Measurements from ENCODE around the gene KCNMB2. TPM values are rescaled to one million over a fixed set of nuclear protein-coding genes. Genes with fewer than 3 reads are reported as not detected.

KCNMB2 gene
- total RNA-seq, 2 experiments from 2014 or later: not detected

- no peaks in the 10 kb centered on the region for H3K36me3 Mint-ChIP-seq (ENCODE audit: low read depth)
- no peak for DNase-seq
- no peak overlapping the region for H3K27ac Mint-ChIP-seq
- peaks cover 10% of the 10 kb centered on the region for H3K9me3 Mint-ChIP-seq
- no peak overlapping the region for H3K4me3 Mint-ChIP-seq
- intact Hi-C loops (cut with micrococcal nuclease): no loop called here
- H3K4me1 Mint-ChIP-seq (ENCODE audit: low read depth): peaks cover 7% of the 10 kb centered on the region
- CTCF ChIA-PET: no interaction called here
- no peaks in the 10 kb centered on the region for H3K27me3 Mint-ChIP-seq (ENCODE audit: low read depth)
Observed at GRCh38 chr3:178768072-178768864, 232.0 kb downstream of the KCNMB2 start.

GRCh38 chr3:178771511-178771910, 235.3 kb downstream of the KCNMB2 start:
- DNase-seq: no peak
- Mint-ChIP-seq H3K27ac (no peak overlapping the region), H3K27me3 (ENCODE audit: low read depth) (no peaks in the 10 kb centered on the region), H3K9me3 (peaks cover 10% of the 10 kb centered on the region), H3K36me3 (ENCODE audit: low read depth) (no peaks in the 10 kb centered on the region), H3K4me1 (ENCODE audit: low read depth) (peaks cover 11% of the 10 kb centered on the region), H3K4me3 (no peak overlapping the region)
- CTCF ChIA-PET: no interaction called here
- intact Hi-C loops (cut with micrococcal nuclease): no loop called here

GRCh38 chr3:178772746-178773145, 236.5 kb downstream of the KCNMB2 start:
- CTCF ChIA-PET: no interaction called here

DNA sequence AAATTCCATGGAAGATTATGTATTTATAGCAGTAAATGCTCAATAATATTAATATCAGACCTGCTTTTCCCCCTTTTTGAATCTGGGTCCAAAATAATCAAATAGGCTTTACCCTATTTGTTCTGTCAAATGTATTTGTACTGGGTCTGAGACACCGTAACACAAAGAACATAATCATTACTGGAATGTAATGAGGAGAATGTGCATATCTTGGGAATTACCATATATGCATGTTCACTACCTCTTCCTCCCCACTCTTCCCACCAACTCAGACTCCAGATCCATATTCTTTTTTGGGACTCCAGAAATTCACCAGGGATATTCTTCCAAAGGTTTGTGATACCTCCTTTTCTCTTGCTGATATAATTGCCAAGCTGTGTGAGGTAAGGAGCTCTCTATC, 237.1 kb downstream of the KCNMB2 start:
- Mint-ChIP-seq H3K27ac (no peak overlapping the region), H3K36me3 (ENCODE audit: low read depth) (no peaks in the 10 kb centered on the region), H3K27me3 (ENCODE audit: low read depth) (no peaks in the 10 kb centered on the region), H3K4me3 (no peak overlapping the region), H3K4me1 (ENCODE audit: low read depth) (peaks cover 15% of the 10 kb centered on the region), H3K9me3 (peaks cover 10% of the 10 kb centered on the region)
- CTCF ChIA-PET: no interaction called here
- intact Hi-C loops (cut with micrococcal nuclease): no loop called here
- no peak for DNase-seq

More at GRCh38 chr3:178772746-178773145, 236.5 kb downstream of the KCNMB2 start:
- H3K27ac Mint-ChIP-seq: no peak overlapping the region
- intact Hi-C loops (cut with micrococcal nuclease): no loop called here
- H3K9me3 Mint-ChIP-seq: peaks cover 10% of the 10 kb centered on the region
- no peak overlapping the region for H3K4me3 Mint-ChIP-seq
- no peak for DNase-seq
- H3K36me3 Mint-ChIP-seq (ENCODE audit: low read depth): no peaks in the 10 kb centered on the region
- H3K4me1 Mint-ChIP-seq (ENCODE audit: low read depth): peaks cover 15% of the 10 kb centered on the region
- H3K27me3 Mint-ChIP-seq (ENCODE audit: low read depth): no peaks in the 10 kb centered on the region

- CTCF ChIA-PET: no interaction called here
- no peaks in the 10 kb centered on the region for H3K9me3 Mint-ChIP-seq
- no peak overlapping the region for H3K4me3 Mint-ChIP-seq
- H3K36me3 Mint-ChIP-seq (ENCODE audit: low read depth): no peaks in the 10 kb centered on the region
- DNase-seq: peak; percentile 10
- no peaks in the 10 kb centered on the region for H3K27me3 Mint-ChIP-seq (ENCODE audit: low read depth)
- H3K4me1 Mint-ChIP-seq (ENCODE audit: low read depth): peaks cover 9% of the 10 kb centered on the region
- no peak overlapping the region for H3K27ac Mint-ChIP-seq
- intact Hi-C loops (cut with micrococcal nuclease): loop anchor here (2.0 kb wide), 1 partner anchor 173 kb away; no protein-coding TSS in a partner anchor
Observed at GRCh38 chr3:178777718-178778411, 241.6 kb downstream of the KCNMB2 start.

GRCh38 chr3:178778589-178778988, 242.4 kb downstream of the KCNMB2 start:
- Mint-ChIP-seq H3K36me3 (ENCODE audit: low read depth) (no peaks in the 10 kb centered on the region), H3K9me3 (no peaks in the 10 kb centered on the region), H3K4me3 (no peak overlapping the region), H3K4me1 (ENCODE audit: low read depth) (peaks cover 6% of the 10 kb centered on the region), H3K27ac (no peak overlapping the region), H3K27me3 (ENCODE audit: low read depth) (no peaks in the 10 kb centered on the region)
- DNase-seq: no peak
- CTCF ChIA-PET: no interaction called here
- intact Hi-C loops (cut with micrococcal nuclease): loop anchor here (2.0 kb wide), 1 partner anchor 172 kb away; no protein-coding TSS in a partner anchor

- no peak for DNase-seq
Observed at GRCh38 chr3:178785961-178786360, 249.7 kb downstream of the KCNMB2 start.

DNA sequence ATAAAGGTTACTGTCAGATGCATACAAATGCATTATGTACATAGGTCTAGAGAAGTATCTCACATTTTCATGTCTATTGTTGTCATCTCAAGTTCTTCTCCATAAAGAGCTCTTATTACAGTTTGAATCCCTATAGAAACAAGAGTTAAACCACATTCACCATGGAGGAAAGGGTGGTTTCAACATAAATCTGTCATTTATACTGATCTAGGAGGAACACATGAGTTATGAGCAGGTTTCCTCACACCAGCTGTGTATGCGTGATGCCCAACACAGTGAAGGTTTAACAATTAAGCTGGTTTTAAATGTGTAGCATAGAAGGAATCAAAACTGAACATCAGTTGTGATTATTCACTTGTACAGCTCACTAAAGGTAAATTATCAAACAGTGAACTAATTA, 251.7 kb downstream of the KCNMB2 start:
- Mint-ChIP-seq H3K9me3 (peaks cover 10% of the 10 kb centered on the region), H3K4me3 (no peak overlapping the region), H3K27ac (no peak overlapping the region), H3K36me3 (ENCODE audit: low read depth) (no peaks in the 10 kb centered on the region), H3K27me3 (ENCODE audit: low read depth) (no peaks in the 10 kb centered on the region), H3K4me1 (ENCODE audit: low read depth) (no peaks in the 10 kb centered on the region)
- intact Hi-C loops (cut with micrococcal nuclease): no loop called here
- CTCF ChIA-PET: no interaction called here
- DNase-seq: no peak

More at GRCh38 chr3:178785961-178786360, 249.7 kb downstream of the KCNMB2 start:
- H3K4me3 Mint-ChIP-seq: no peak overlapping the region
- CTCF ChIA-PET: interaction anchor here (0.6 kb wide), 1 partner anchor 24 kb away, joined by 4 read pairs; no protein-coding TSS in a partner anchor
- no peaks in the 10 kb centered on the region for H3K4me1 Mint-ChIP-seq (ENCODE audit: low read depth)
- H3K36me3 Mint-ChIP-seq (ENCODE audit: low read depth): no peaks in the 10 kb centered on the region
- no peaks in the 10 kb centered on the region for H3K27me3 Mint-ChIP-seq (ENCODE audit: low read depth)
- intact Hi-C loops (cut with micrococcal nuclease): no loop called here
- H3K9me3 Mint-ChIP-seq: peaks cover 5% of the 10 kb centered on the region
- no peak overlapping the region for H3K27ac Mint-ChIP-seq

- H3K4me1 Mint-ChIP-seq (ENCODE audit: low read depth): no peaks in the 10 kb centered on the region
- H3K4me3 Mint-ChIP-seq: no peak overlapping the region
- CTCF ChIA-PET: no interaction called here
- no peaks in the 10 kb centered on the region for H3K36me3 Mint-ChIP-seq (ENCODE audit: low read depth)
- H3K27ac Mint-ChIP-seq: no peak overlapping the region
- no peak for DNase-seq
- peaks cover 3% of the 10 kb centered on the region for H3K27me3 Mint-ChIP-seq (ENCODE audit: low read depth)
- peaks cover 13% of the 10 kb centered on the region for H3K9me3 Mint-ChIP-seq
- intact Hi-C loops (cut with micrococcal nuclease): no loop called here
Observed at GRCh38 chr3:178794711-178795110, 258.5 kb downstream of the KCNMB2 start.

DNA sequence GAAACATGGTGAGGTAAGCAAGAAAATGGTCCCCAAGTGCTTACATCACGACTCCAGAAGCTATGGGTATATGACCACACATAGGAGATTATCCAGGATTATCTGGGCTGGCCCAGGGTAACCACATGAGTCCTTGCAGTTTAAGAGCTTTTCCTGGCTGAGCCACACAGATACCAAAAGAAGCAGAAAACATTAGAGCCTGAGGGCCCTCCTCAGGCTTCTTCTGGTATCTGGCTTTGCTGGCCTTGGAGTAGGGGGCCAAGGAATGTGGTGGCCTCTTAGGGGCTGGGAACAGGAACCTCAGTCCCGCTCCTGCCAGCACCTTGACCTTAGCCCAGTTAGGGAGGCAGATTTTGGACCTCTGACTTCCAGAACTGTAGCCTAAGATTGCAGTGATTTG, 259.1 kb downstream of the KCNMB2 start:
- H3K4me3 Mint-ChIP-seq: no peak overlapping the region
- H3K27ac Mint-ChIP-seq: no peak overlapping the region
- H3K9me3 Mint-ChIP-seq: peaks cover 10% of the 10 kb centered on the region
- CTCF ChIA-PET: no interaction called here
- H3K36me3 Mint-ChIP-seq (ENCODE audit: low read depth): no peaks in the 10 kb centered on the region
- intact Hi-C loops (cut with micrococcal nuclease): no loop called here
- no peaks in the 10 kb centered on the region for H3K4me1 Mint-ChIP-seq (ENCODE audit: low read depth)
- no peak for DNase-seq
- H3K27me3 Mint-ChIP-seq (ENCODE audit: low read depth): peaks cover 3% of the 10 kb centered on the region

DNA sequence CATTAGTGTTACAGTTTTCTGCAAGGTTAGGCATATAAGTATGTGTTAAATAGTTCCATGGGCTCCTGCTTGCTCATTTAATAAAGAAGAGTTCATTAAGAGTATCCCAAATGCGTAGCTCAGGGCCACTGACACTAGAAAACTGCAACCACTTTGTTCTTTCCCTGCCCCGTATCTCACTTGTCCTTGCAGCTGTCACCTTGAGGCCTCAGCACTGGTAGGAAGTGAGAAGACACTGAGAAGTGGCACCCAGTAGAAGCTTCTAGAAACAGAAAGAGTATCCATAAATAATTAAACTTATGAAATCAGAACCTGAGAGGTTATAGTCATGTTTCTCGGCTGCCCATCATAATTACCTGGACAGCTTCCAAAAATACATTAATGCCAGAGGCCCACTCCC, 266.0 kb downstream of the KCNMB2 start:
- no peaks in the 10 kb centered on the region for H3K36me3 Mint-ChIP-seq (ENCODE audit: low read depth)
- no peaks in the 10 kb centered on the region for H3K4me1 Mint-ChIP-seq (ENCODE audit: low read depth)
- CTCF ChIA-PET: no interaction called here
- H3K4me3 Mint-ChIP-seq: no peak overlapping the region
- peaks cover 1% of the 10 kb centered on the region for H3K27me3 Mint-ChIP-seq (ENCODE audit: low read depth)
- intact Hi-C loops (cut with micrococcal nuclease): no loop called here
- H3K9me3 Mint-ChIP-seq: peaks cover 3% of the 10 kb centered on the region
- H3K27ac Mint-ChIP-seq: no peak overlapping the region
- DNase-seq: no peak

DNA sequence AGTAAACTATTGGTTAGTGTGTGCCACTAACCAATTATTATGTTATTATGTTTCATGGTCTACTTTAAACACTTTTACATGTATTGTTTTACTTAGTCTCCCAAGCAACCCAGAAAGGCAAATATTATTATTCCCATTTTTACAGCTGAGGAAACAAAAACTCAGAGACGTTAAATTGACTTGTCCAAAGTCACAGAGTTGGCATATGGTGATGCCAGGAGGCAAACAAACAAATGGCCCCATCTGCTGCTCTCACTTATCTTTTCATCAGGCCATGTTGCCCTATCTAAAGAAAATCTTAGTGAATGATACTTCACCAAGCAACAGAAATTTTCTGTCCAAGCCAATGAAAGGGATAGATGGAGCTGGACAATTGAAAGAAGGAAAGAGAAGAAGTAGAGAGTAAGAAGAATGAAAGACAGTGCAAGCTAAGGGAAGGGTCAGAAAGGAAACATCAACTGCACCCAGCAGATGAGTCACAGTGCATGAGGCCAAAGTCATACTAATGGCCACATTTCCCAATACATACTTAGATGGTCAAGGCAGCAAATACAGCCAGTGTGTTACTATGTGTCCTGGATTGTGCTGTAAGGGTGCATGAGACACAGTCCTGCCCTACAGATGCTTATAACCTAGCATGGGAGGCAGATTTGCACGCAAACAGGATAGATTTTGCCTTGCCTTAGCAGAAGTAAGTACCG, 266.9 kb downstream of the KCNMB2 start:
- CTCF ChIA-PET: no interaction called here
- Mint-ChIP-seq H3K36me3 (ENCODE audit: low read depth) (no peaks in the 10 kb centered on the region), H3K4me3 (no peak overlapping the region), H3K9me3 (peaks cover 3% of the 10 kb centered on the region), H3K4me1 (ENCODE audit: low read depth) (no peaks in the 10 kb centered on the region), H3K27ac (no peak overlapping the region), H3K27me3 (ENCODE audit: low read depth) (no peaks in the 10 kb centered on the region)
- intact Hi-C loops (cut with micrococcal nuclease): no loop called here
- no peak for DNase-seq

Measured in activated naive CD4-positive, alpha-beta T cell treated with anti-CD3 and anti-CD28 coated beads for 36 hours (primary cell).